HL-60/S4 treated with phorbol 12-myristate 13-acetate at 8.2 ng/mL for 4 days and 3 days (cell line): ENCODE data around the gene EME2.

Experiments used
- in situ Hi-C: fragments of 300-500 bp; cut with MboI; formaldehyde crosslinking; loops from 2 replicates; pipeline ENCODE4 v1.15.0; 2022; ENCODE audit warnings: low sequenced_read_pairs

EME2 gene

DNA sequence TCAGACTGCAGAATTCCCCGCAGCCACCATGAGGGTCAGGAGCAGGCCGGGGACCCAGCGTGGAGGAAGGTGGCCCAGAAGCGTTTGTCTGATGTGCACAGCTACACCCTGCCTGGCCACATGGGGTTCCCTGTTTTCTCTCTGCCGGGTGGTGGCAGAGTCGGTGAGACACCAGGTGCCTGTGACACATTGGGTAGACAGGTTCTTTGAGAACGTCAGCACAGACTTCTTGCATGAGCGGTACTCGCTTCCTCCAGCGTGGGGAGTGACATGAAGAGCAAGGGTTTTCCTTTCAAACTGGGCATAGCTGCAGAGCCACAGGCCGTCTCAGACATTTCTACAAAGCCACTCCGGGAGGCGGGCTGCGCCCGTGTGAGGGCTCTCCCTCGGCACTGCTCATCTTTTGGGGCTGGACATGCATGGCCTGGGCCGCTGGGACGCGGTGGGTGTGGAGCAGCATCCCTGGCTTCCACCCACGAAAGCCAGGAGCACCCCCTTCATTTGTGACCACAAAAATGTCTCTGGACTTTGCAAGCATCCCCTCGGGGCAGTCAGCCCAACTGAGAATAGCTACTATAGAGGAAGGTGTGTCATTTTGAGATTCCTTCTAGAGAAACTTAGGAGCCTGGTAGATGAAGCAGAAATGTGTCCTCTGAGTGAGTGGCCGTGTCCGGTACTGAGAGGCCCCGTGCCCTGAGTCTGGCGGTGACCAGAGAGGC lies 27.3 kb upstream of the EME2 start:
- in situ Hi-C loops = no loop called here

- in situ Hi-C loops = no loop called here
Measured at GRCh38 chr16:1745900-1746692, 26.5 kb upstream of the EME2 start.

DNA sequence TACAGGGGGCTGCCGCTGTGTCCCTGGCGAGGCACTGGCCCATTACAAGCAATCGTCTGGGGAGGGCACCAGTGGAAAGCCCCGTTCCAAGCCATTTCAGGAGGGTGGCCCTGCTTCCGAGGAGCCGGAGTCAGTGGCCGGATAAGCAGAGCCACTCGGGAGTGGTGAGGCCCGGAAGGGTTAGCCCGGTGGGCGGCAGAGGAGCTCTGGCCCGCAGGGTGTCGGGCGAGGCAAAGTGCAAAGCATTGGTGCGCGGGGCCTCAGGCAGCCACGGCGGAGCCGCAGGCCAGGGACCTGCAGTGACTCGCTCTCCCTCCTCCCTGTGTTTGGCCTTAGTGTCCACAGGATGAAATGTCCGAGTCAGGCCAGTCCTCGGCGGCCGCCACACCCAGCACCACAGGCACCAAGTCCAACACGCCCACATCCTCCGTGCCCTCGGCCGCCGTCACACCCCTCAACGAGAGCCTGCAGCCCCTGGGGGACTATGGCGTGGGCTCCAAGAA lies 25.9 kb upstream of the EME2 start:
- in situ Hi-C loops = no loop called here

DNA sequence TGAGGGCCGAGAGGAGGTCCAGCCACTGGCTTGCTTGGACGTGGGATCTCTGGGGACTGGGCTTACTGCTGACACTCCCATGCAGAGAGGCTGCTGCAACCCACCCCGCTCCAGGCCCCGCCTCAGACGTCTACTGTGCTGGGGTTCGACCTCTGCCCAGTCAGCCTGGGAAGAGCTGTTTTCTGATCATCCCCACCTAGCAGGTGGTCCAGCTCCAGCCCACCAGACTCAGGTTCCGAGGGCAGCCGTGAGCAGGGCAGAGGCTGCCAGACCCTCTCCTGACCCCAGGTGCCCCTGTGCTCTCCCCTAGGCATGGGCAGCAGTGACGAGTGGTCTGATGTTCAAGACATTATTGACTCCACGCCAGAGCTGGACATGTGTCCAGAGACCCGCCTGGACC lies 24.7 kb upstream of the EME2 start:
- in situ Hi-C loops = no loop called here

GRCh38 chr16:1749152-1750117 lies 23.2 kb upstream of the EME2 start:
- in situ Hi-C loops = no loop called here

DNA sequence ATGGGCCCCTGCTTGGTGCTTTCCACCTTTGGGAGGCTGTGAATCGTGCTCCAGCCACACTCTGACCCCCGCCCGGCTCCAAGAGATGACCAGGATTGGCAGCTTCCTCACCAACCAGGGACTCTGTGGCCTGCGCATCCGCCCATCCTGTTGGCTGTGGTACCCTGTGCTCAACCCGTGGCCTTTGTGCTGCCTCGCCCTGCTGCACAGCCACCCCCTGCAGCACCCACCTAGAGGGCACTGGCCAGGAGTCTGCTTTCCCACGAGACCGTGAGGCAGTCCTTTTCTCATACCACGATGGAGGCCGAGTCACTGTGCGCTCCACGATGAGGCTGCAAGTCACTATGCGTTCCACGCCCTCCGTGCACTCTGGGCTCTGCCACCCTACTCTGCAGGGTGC lies 20.7 kb upstream of the EME2 start:
- in situ Hi-C loops = no loop called here

GRCh38 chr16:1752853-1753252 lies 19.8 kb upstream of the EME2 start:
- in situ Hi-C loops = no loop called here

GRCh38 chr16:1754204-1754603 lies 18.4 kb upstream of the EME2 start:
- in situ Hi-C loops = no loop called here

DNA sequence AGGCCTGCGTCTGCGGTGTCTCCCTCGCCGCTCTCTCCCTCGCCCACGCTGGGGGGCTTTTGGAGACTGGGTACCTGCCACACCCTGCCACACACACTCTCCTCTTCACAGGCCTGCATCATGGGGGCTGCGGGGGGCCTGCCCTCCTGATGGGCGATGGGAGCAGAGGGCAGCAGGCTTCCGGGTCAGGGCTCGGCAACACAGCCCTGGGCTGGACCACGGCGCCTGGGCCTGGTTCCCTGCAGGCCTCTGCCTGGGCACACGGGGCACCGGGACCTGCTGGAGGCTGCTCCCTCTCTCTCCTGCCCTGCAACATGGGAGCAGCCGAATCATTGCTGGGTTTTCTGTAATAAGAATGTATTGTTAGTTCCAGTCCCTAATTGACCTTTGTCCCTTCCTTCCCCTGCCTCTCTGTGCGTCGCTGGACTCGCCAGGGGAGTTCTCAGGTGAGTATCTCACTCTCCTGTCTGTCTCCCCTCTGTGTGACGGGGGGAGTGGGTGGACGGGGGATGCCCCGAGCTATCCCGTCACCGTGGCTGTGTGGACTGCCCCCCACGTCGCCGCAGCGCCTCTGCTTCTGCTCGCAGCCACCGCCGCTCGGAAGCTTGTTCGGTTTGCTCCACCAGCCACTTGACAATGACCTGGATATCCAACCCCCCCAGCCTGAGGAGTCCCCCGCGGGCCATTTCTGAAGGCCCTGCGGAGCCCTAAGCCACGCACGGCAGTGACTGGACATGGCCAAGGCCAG lies 14.7 kb upstream of the EME2 start:
- in situ Hi-C loops = no loop called here

DNA sequence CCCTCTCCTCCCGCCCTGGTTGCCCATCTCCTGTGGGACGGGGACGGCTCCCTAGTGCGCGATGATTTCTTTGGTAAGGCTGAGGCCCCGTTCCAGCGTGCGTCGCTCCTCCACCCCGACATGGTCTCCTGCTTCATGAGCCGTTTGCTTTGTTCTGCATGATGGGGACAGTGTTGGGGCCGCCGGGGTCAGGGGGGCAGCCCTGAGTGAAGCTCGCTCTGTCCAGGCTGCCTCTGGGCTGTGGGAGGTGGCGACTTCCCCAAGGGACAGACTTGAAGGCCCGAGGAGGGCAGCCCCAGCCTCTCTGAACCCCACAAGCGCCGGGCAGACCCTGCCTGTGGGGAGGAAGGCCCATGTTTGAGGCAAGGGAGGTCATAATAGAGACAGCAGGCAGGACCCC lies 13.7 kb upstream of the EME2 start:
- in situ Hi-C loops = no loop called here

DNA sequence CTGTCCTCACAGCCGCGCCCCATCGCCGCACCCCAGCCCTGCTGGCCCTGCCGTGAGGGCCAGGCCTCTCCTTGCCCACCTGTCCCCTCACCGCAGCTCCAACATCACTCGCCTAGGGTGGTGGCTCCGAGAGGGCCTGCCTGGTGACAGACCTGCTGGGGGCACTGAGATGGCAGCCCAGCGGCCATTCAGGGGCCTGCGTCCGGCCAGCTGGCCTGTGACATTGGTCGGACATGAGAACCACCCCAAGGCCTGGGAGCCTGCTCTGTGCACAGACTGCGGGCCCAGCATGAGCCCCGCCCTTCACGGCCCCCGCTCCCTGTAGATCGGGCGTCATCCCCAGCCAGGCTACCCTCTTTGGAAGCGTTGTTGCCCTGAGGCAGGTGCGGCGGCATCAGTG lies 13.1 kb upstream of the EME2 start:
- in situ Hi-C loops = no loop called here

- in situ Hi-C loops = no loop called here
Measured at GRCh38 chr16:1760911-1761310, 11.7 kb upstream of the EME2 start.

- in situ Hi-C loops = no loop called here
Measured at GRCh38 chr16:1761751-1762150, 10.9 kb upstream of the EME2 start.

- in situ Hi-C loops = no loop called here
Measured at GRCh38 chr16:1762196-1762878, 10.3 kb upstream of the EME2 start.

DNA sequence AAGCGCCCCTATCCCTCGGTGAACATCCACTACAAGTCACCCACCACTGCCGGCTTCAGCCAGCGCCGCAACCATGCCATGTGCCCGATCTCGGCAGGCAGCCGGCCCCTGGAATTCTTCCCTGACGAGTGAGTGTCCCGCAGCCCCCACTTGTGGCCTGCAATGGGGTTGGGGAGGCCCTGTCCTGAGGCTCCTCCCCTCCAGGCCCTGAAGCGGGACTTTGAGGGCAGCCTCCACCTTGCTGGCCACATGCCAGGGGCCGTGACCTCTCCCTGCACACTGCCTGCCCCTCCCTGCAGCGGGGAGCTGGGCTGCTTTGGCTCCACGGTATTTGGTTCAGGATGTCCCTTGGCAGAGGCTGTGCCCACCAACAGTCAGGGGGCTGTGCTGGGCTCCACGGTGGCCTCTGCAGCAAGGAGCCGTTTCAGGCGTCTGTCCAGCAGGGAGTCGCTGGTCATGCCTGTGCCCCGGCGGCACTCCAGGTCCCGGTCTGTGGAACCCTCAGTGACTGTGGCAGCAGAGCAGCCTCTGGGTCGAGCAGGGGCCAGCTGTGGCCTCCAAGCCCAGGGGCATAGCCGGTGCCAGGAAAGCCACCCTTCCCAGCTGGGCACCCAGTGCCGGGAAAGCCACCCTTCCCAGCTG lies 9.6 kb upstream of the EME2 start:
- in situ Hi-C loops = no loop called here

DNA sequence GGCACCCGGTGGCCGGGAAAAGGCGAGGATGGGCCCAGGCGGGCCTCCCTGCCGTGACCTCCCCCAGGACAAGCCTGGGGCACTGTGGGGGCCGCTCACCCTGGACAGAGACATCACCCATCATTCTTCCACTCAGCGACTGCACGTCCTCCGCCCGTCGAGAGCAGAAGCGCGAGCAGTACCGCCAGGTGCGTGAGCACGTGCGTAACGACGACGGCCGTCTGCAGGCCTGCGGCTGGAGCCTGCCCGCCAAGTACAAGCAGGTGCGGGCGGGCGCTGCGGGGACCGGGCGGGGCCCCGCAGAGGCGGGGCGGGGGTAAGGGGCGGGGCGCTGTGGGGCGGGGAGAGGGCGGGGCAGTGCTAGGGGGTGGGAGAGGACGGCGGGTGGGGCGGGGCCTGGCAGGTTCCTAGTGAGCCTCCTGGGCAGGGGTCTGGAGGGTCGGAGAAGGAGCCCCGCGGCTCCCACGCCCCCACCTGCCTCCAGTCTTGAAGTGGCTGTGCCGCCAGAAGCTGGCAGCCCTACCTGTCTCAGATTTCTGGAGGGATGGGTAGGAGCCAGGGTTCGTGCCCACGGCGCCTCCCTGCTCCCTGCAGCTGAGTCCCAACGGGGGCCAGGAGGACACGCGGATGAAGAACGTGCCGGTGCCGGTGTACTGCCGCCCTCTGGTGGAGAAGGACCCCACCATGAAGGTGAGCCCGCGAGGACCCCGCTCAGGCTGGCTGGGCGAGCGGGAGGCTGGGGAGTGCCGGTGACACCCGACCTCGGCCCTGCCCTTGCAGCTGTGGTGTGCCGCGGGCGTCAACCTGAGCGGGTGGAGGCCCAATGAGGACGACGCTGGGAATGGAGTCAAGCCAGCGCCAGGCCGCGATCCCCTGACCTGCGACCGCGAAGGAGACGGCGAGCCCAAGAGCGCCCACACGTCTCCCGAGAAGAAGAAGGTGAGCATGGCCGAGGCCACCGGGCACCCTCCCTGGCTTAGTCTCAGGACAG lies 8.8 kb upstream of the EME2 start:
- in situ Hi-C loops = no loop called here

- in situ Hi-C loops = no loop called here
Measured at GRCh38 chr16:1764971-1765370, 7.6 kb upstream of the EME2 start.

DNA sequence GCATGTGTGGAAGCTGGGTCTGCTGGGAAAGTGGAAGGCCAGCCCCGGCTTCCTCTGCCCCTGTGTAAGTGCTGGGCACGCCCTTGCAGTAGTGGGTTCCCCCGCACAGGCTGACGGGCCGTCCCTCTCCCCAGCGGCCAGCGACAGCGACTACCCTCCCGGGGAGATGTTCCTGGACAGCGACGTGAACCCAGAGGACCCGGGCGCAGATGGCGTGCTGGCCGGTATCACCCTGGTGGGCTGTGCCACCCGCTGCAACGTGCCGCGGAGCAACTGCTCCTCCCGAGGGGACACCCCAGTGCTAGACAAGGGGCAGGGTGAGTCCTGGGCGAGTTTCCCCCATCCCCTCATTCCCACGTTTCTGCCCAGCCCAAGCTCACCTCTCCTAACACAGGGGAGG lies 6.8 kb upstream of the EME2 start:
- in situ Hi-C loops = no loop called here
